HepG2 (cell line): Measurements from ENCODE around the gene ASTN2. TPM values are rescaled to one million over a fixed set of nuclear protein-coding genes. Genes with fewer than 3 reads are reported as not detected.

Experiments
- ATAC-seq: fragments of 200-7000 bp; cut with Tn5 transposase; 3 replicates; pipeline ENCODE4 v1.9.1; 2020; ENCODE audit warnings: mild to moderate bottlenecking, moderate library complexity
- BruUV-seq: library from RNA; stranded (reverse); fragments of 400-500 nt; replicated peaks from 2 replicates; lab custom pipeline; 2021; lab: Mats Ljungman, UMichigan
- CTCF ChIA-PET: fragments of 300-600 bp; formaldehyde crosslinking; extraction: SDS; loops from one replicate; lab custom pipeline; 2021; ENCODE audit warnings: low total read pairs, inconsistent platforms, low intra/inter-chr PET ratio; lab: Yijun Ruan, JAX
- POLR2A ChIA-PET: fragments of 350-600 bp; sonication (Branson Sonifier 250); formaldehyde crosslinking; loops from one replicate; lab custom pipeline; 2020; ENCODE audit warnings: antibody characterized with exemption, inconsistent platforms; lab: Yijun Ruan, JAX
- DNase-seq: peaks from one replicate; pipeline ENCODE4 v3.0.0-alpha.2; 2015; ENCODE audit warnings: low spot score
- FAIRE-seq: peaks from 3 replicates; lab custom pipeline; 2011; peaks lifted over from hg19 to GRCh38; lab: Jason Lieb, UNC
- H2AFZ ChIP-seq: one replicate; pipeline ENCODE4 v1.6.1; 2011; ENCODE audit warnings: low read length, inconsistent platforms
- H3K27ac ChIP-seq: fragments of 300-600 bp; 3 replicates; pipeline ENCODE4 v1.8.0; 2011; ENCODE audit warnings: mixed run types, mild to moderate bottlenecking, mixed read lengths, low read length, inconsistent platforms; ENCODE audit not compliant: insufficient read depth; ENCODE audit errors: extremely low read length
- H3K27me3 ChIP-seq, 2 experiments: fragments of 200-600 bp in 1 of 2; 2 replicates in 1 of 2; 3 replicates in 1 of 2; pipeline versions ENCODE4 v1.6.0 to v1.8.0; 2011; ENCODE audit warnings: low read length in 2 of 2, mild to moderate bottlenecking in 2 of 2, moderate library complexity in 2 of 2, inconsistent platforms in 1 of 2; ENCODE audit not compliant: insufficient read depth in 2 of 2, control insufficient read depth in 1 of 2
- H3K36me3 ChIP-seq, 2 experiments: fragments of 200-600 bp in 1 of 2; replicated peaks in 1 of 2; 2 replicates in 1 of 2; 3 replicates in 1 of 2; pipeline versions ENCODE4 v1.5.1 to v1.8.0; 2011; ENCODE audit warnings: low read length in 2 of 2, inconsistent platforms in 1 of 2; ENCODE audit not compliant: insufficient read depth in 2 of 2, control insufficient read depth in 1 of 2
- H3K4me1 ChIP-seq: 2 replicates; pipeline ENCODE4 v1.5.1; 2012; ENCODE audit warnings: low read length, inconsistent platforms; ENCODE audit not compliant: insufficient read depth
- H3K4me2 ChIP-seq: 2 replicates; pipeline ENCODE4 v1.6.0; 2011; ENCODE audit warnings: low read depth, low read length, inconsistent platforms
- H3K4me3 ChIP-seq, 3 experiments: fragments of 200-600 bp in 1 of 3; sonication (generic), shearing (Covaris generic) in 1 of 3; replicated peaks in 1 of 3; 2 replicates each; pipeline ENCODE4 v1.5.1; 2011 to 2016; ENCODE audit warnings: low read length in 3 of 3, inconsistent platforms in 2 of 3, low read depth in 2 of 3, mild to moderate bottlenecking in 2 of 3, control low read depth in 1 of 3, mixed read lengths in 1 of 3; ENCODE audit not compliant: insufficient read depth in 1 of 3
- H3K79me2 ChIP-seq: one replicate; pipeline ENCODE4 v1.6.1; 2011; ENCODE audit warnings: low read length, inconsistent platforms; ENCODE audit not compliant: insufficient read depth
- H3K9ac ChIP-seq: 2 replicates; pipeline ENCODE4 v1.6.0; 2011; ENCODE audit warnings: mild to moderate bottlenecking, low read depth, low read length, inconsistent platforms; ENCODE audit not compliant: insufficient read depth
- H3K9me3 ChIP-seq: 2 replicates; pipeline ENCODE4 v1.5.1; 2012; ENCODE audit warnings: mild to moderate bottlenecking, low read length
- H4K20me1 ChIP-seq: 2 replicates; pipeline ENCODE4 v1.6.0; 2011; ENCODE audit warnings: inconsistent platforms, mild to moderate bottlenecking, low read length, moderate library complexity; ENCODE audit not compliant: insufficient read depth
- DZIP1 ChIP-seq: sonication (generic); formaldehyde crosslinking; IDR thresholded peaks from 2 replicates; pipeline ENCODE4 v1.5.0; 2020; ENCODE audit warnings: mild to moderate bottlenecking, missing genetic modification reagents
- HNRNPK ChIP-seq: fragments of 200-400 bp; formaldehyde crosslinking; IDR thresholded peaks from 2 replicates; pipeline ENCODE4 v1.6.1; 2018; ENCODE audit warnings: low read length, low read depth, moderate library complexity, mild to moderate bottlenecking; ENCODE audit not compliant: poor library complexity, severe bottlenecking
- TFDP2 ChIP-seq: sonication (generic); formaldehyde crosslinking; IDR thresholded peaks from 2 replicates; pipeline ENCODE4 v1.4.0; 2020; ENCODE audit warnings: missing genetic modification reagents
- ZBTB1 ChIP-seq: sonication (generic); formaldehyde crosslinking; IDR thresholded peaks from 2 replicates; pipeline ENCODE4 v1.4.0; 2020; ENCODE audit warnings: missing genetic modification reagents, borderline replicate concordance
- ZNF264 ChIP-seq: sonication (generic); formaldehyde crosslinking; IDR thresholded peaks from 2 replicates; pipeline ENCODE4 v1.4.0; 2020; ENCODE audit warnings: missing genetic modification reagents
- ZNF354B ChIP-seq: sonication (generic); formaldehyde crosslinking; IDR thresholded peaks from 2 replicates; pipeline ENCODE4 v1.8.0; 2022; ENCODE audit warnings: mild to moderate bottlenecking, missing genetic modification reagents
- ZNF407 ChIP-seq: sonication (generic); formaldehyde crosslinking; IDR thresholded peaks from one replicate; pipeline ENCODE4 v1.5.1; 2020; ENCODE audit warnings: mild to moderate bottlenecking, missing genetic modification reagents; ENCODE audit errors: not compliant biosample characterization
- ZNF550 ChIP-seq: sonication (generic); formaldehyde crosslinking; IDR thresholded peaks from 2 replicates; pipeline ENCODE4 v1.4.0; 2020; ENCODE audit warnings: mild to moderate bottlenecking, missing genetic modification reagents, borderline replicate concordance
- ZNF660 ChIP-seq: sonication (generic); formaldehyde crosslinking; IDR thresholded peaks from 2 replicates; pipeline ENCODE4 v1.5.1; 2020; ENCODE audit warnings: mild to moderate bottlenecking, low read depth, missing genetic modification reagents, borderline replicate concordance
- WGBS: methylation state at CpG from one replicate; pipeline ENCODE4 v1.1.6; 2017; ENCODE audit warnings: low lambda C conversion rate; 5-methylcytosine and 5-hydroxymethylcytosine counted together
- in situ Hi-C: cut with HindIII; loops from 2 replicates; pipeline ENCODE4 v1.10.0; 2017; ENCODE audit warnings: low pct_unique_long_range_greater_than_20kb; ENCODE audit not compliant: extremely low pct_ligation_motif_present
- intact Hi-C: fragments of 100-400 bp; cut with micrococcal nuclease; formaldehyde crosslinking; loops from one replicate; pipeline ENCODE4 v1.10.0; 2022; ENCODE audit not compliant: unreplicated experiment
- polyA plus RNA-seq, 8 experiments: library from polyadenylated mRNA; depleted of rRNA in 3 of 8; stranded (reverse) in 7 of 8; unstranded in 1 of 8; fragments of >200 nt; fragmentation: Illumina TruSeq in 4 of 8; extraction: Trizol in 4 of 8; gene quantifications; 2 replicates each; pipeline versions ENCODE4 v1.2.1 to v1.2.3, GENCODE V29; 2011 to 2016; ENCODE audit warnings: low read depth in 4 of 8, missing spikeins in 1 of 8, mixed read lengths in 1 of 8; ENCODE audit not compliant: insufficient read depth in 1 of 8
- total RNA-seq, 5 experiments: library from RNA; depleted of rRNA; stranded (reverse); fragments of >200 nt; fragmentation: Illumina TruSeq; extraction: Trizol; gene quantifications; 2 replicates each; pipeline ENCODE4 v1.2.3, GENCODE V29; 2016; ENCODE audit warnings: low read depth in 1 of 5

Gene ASTN2
- total and polyA plus RNA-seq, 2 of the 13 experiments (the other 11 are each of a cell fraction or from before 2014, with no cell fraction given), result 5.2 to 13.5 TPM

GRCh38 chr9:116497095-116497890, 917.6 kb downstream of the ASTN2 start:
- no TSS peak for BruUV-seq
- no peaks in the 10 kb centered on the region for H3K79me2 ChIP-seq
- H3K27me3 ChIP-seq, result no peaks in the 10 kb centered on the region
- POLR2A ChIA-PET, result no interaction called here
- no peaks in the 10 kb centered on the region for H3K9me3 ChIP-seq
- peaks cover 9% of the 10 kb centered on the region for H3K4me1 ChIP-seq
- H3K9ac ChIP-seq, result no peak overlapping the region
- no peak for DNase-seq
- no peak overlapping the region for H3K4me2 ChIP-seq
- H4K20me1 ChIP-seq, result no peaks in the 10 kb centered on the region
- intact Hi-C loops, result no loop called here
- no peak overlapping the region for H3K4me3 ChIP-seq
- CTCF ChIA-PET, result interaction anchor here (2.9 kb wide), 1 partner anchor 75 kb away, joined by 21 read pairs; no protein-coding TSS in a partner anchor
- H2AFZ ChIP-seq, result no peak overlapping the region
- ATAC-seq, result no peak
- in situ Hi-C loops, result no loop called here
- no peak for FAIRE-seq
- H3K27ac ChIP-seq, result no peak overlapping the region
- WGBS, result 90% methylated on average over 6 of the region's 6 CpGs
- H3K36me3 ChIP-seq, result no peaks in the 10 kb centered on the region
- TF ChIP-seq ZNF550, result no peak
- TF ChIP-seq ZNF264 (CRISPR knock-in tag), result no peak
- TF ChIP-seq ZNF660 (CRISPR knock-in tag), result no peak
- TF ChIP-seq TFDP2, result no peak
- TF ChIP-seq HNRNPK, result no peak
- no peak for TF ChIP-seq ZNF354B
- no peak for TF ChIP-seq ZBTB1 (CRISPR knock-in tag)
- TF ChIP-seq DZIP1, result no peak
- no peak for TF ChIP-seq ZNF407
